ENCODE results near the gene RTP5. TPM values are rescaled to one million over a fixed set of nuclear protein-coding genes. Genes with fewer than 3 reads are reported as not detected.

RTP5 gene
- total RNA-seq, 4 donors from 2014 or later = 0.96 TPM; not detected in 3

GRCh38 chr2:241900251-241901017 is 30.9 kb downstream of the RTP5 start:
- DNase-seq (ENCODE audit: low spot score) = no peak
- no peak for TF ChIP-seq CTCF (IDR thresholded peaks at IDR 0.05)
- ATAC-seq (ENCODE audit: low FRiP score) = no peak

DNA sequence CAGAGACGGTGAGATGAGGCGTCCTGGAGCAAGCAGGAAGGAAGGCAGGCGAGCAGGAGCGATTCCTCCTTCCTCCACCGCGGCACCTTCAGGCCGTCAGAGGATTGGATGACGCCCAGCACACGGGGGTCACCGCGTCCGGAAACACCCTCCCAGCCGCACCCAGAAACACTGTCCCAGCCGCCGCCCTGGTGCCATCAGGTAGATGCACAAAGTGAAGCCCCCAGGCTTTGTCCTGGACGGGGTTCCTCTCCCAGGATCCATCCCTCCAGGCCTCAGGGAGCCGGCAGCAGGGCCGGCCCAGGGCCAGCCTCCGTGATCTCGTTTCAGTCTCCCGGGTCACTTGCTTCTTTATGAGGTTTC is 31.5 kb downstream of the RTP5 start:
- no peak for TF ChIP-seq CTCF (IDR thresholded peaks at IDR 0.05)

DNA sequence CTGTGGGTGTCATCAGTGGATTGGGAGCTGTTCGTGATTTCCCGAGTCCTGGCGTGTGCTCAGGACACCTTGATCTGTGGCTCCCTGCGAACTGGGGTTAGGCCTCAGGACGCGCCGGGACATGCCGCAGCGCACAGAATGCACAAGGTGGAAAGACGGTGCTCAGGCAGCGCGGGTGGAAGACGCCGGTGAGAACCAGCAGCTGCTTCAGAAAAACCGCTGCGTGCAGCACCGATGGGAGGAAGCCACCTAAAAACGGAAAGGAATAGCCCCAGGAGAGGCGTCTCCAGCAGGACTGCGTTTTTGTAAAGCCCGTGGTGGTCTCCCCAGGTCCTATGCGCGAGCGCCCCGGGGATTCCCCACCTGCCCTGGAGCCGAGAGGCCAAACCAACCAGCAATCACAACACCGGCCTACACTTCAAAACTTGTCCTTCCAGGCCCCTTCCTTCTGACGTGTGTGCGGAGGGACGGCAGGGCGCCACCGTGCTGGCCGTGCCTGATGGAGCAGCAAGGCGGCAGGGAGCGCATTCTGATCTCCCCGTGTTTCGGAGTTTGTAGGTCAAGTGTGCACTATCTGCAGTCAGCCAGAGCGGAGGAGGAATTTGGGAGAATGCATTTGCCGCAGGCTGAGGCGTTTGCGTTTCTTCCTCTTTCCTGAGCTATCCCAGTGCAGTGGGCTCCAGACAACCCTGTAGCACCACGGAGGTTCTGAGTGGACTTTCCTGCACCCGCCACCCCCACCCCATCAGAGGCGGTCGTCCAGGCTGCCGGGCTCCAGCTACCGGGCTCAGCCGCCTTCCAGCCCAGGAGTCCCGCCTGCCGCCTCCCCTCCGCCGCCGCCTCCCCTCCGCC is 32.2 kb downstream of the RTP5 start:
- TF ChIP-seq CTCF (IDR thresholded peaks at IDR 0.05) = no peak
- peak; percentile 16 for ATAC-seq (ENCODE audit: low FRiP score)
- no peak for DNase-seq (ENCODE audit: low spot score)

More for the DNA sequence above, 31.5 kb downstream of the RTP5 start:
- ATAC-seq (ENCODE audit: low FRiP score) (no peak), DNase-seq (ENCODE audit: low spot score) (no peak)

DNA sequence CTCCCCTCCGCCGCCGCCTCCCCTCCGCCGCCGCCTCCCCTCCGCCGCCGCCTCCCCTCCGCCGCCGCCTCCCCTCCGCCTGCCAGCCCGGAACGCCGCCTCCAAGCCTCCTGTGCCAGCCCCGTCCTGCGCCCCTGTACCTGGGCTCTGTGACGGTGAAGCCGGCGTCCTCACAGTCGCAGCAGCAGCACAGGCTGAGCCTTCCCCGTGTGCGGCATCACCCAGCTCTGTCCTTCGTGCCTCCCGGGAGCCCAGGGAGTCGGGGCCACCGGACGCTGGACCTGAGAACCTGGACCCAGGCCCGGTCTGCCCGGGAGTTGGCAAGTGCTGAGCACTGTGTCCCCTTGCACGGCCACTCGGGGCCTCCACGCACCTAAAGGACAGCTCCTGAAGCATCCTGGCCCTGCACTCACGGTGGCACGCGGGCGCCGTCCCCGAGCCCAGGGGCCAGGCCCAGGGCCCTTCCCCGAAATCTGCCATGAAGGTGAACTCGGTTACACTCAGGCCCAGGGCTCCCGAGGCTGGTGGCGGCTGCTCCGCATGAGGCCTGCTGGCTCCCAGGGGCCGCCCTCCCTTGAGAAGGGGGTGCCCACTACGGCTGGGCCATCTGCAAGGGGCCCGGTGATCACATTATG is 32.9 kb downstream of the RTP5 start:
- ATAC-seq (ENCODE audit: low FRiP score) = no peak
- TF ChIP-seq CTCF (IDR thresholded peaks at IDR 0.05) = no peak
- no peak for DNase-seq (ENCODE audit: low spot score)

GRCh38 chr2:241903121-241904010 is 33.8 kb downstream of the RTP5 start:
- no peak for DNase-seq (ENCODE audit: low spot score)
- no peak for ATAC-seq (ENCODE audit: low FRiP score)
- TF ChIP-seq CTCF (IDR thresholded peaks at IDR 0.05) = no peak

DNA sequence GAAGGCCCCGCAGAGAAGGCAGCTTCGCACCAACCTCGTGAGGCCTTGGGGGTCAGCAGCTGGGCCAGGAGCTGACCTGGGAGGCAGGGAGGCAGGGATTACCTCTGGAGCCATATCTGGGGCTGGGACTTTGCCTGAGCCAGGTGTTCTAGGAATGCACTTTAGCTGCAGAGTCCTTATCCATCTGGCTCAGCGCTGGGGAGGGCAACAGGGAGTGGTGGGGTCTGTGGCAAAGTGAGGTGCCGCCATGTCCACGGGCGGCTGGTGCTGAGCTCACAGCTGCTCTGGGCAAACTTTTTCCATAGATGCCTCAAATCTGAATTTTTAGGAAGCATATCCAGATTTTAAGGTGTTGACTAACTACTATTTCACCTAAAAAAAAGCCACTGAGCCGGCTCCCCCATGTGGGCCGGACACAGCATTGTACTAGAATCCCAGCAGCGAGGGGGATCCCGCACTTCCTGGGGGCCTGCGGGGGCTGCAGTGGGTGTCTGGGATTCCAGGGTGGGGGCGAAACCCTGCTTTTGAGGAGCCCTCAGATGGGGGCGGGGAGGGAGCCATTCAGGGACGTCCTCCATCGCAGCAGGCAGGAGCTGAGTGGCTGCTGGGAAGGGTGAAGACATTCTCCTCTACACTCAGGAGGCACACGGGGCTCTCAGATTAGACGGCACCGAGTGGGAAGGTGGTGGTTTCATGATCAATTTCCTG is 34.6 kb downstream of the RTP5 start:
- no peak for DNase-seq (ENCODE audit: low spot score)
- ATAC-seq (ENCODE audit: low FRiP score) = no peak
- TF ChIP-seq CTCF (IDR thresholded peaks at IDR 0.05) = no peak

All from omental fat pad (tissue), 4 donors.